A673 (cell line): Measurements from ENCODE around the gene OSBPL3. TPM values are rescaled to one million over a fixed set of nuclear protein-coding genes. Genes with fewer than 3 reads are reported as not detected.

Source experiments
- BruUV-seq: library from RNA; stranded (reverse); fragments of 400-500 nt; replicated peaks from 2 replicates; lab custom pipeline; 2021; lab: Mats Ljungman, UMichigan
- CTCF ChIA-PET: fragments of 300-600 bp; sonication (Branson Sonifier 250); formaldehyde crosslinking; loops from one replicate; lab custom pipeline; 2022; ENCODE audit warnings: antibody characterized with exemption; lab: Charles Lee
- POLR2A ChIA-PET: fragments of 300-600 bp; sonication (Branson Sonifier 250); formaldehyde crosslinking; loops from one replicate; lab custom pipeline; 2022; ENCODE audit warnings: antibody characterized with exemption; ENCODE audit not compliant: low non-redundant PET; lab: Charles Lee
- DNase-seq: peaks from one replicate; pipeline ENCODE4 v3.0.0-alpha.2; 2015; ENCODE audit warnings: low spot score
- H3K27ac ChIP-seq: fragments of 200-600 bp; sonication (generic); 2 replicates; pipeline ENCODE4 v1.5.1; 2016; ENCODE audit warnings: mixed run types, low read depth, mild to moderate bottlenecking, mixed read lengths, antibody characterized with exemption, low read length; ENCODE audit not compliant: poor library complexity, severe bottlenecking
- H3K27me3 ChIP-seq: fragments of 200-600 bp; sonication (generic); replicated peaks from 2 replicates; pipeline ENCODE4 v1.6.1; 2017; ENCODE audit warnings: mixed run types, low read depth, mild to moderate bottlenecking, mixed read lengths, antibody characterized with exemption, low read length; ENCODE audit not compliant: insufficient read depth, poor library complexity
- H3K36me3 ChIP-seq: fragments of 200-600 bp; sonication (generic); 2 replicates; pipeline ENCODE4 v1.6.1; 2016; ENCODE audit warnings: mixed run types, mild to moderate bottlenecking, mixed read lengths, antibody characterized with exemption, low read length; ENCODE audit not compliant: insufficient read depth, poor library complexity, severe bottlenecking
- H3K4me1 ChIP-seq: fragments of 200-600 bp; sonication (generic); 2 replicates; pipeline ENCODE4 v1.6.1; 2017; ENCODE audit warnings: mixed run types, mild to moderate bottlenecking, mixed read lengths, antibody characterized with exemption, low read length; ENCODE audit not compliant: insufficient read depth, poor library complexity, severe bottlenecking
- H3K4me3 ChIP-seq: fragments of 200-600 bp; sonication (generic); 2 replicates; pipeline ENCODE4 v1.5.1; 2016; ENCODE audit warnings: low read depth, mixed run types, mild to moderate bottlenecking, mixed read lengths, low read length; ENCODE audit not compliant: poor library complexity, severe bottlenecking
- H3K9me3 ChIP-seq: fragments of 200-600 bp; sonication (generic); 2 replicates; pipeline ENCODE4 v1.6.1; 2016; ENCODE audit warnings: mixed run types, low read depth, mild to moderate bottlenecking, mixed read lengths, antibody characterized with exemption, low read length; ENCODE audit not compliant: poor library complexity, severe bottlenecking
- CTCF ChIP-seq: fragments of 300-800, 200-600 bp; sonication (generic); conservative IDR thresholded peaks from 2 replicates; pipeline ENCODE4 v1.5.1; 2017; ENCODE audit warnings: low read depth, mild to moderate bottlenecking, antibody characterized with exemption, low read length, moderate library complexity, mixed read lengths
- EZH2 ChIP-seq: fragments of 200-600 bp; sonication (generic); IDR thresholded peaks from 2 replicates; pipeline ENCODE4 v1.6.1; 2017; ENCODE audit warnings: borderline replicate concordance, low read depth, mild to moderate bottlenecking, mixed read lengths, antibody characterized with exemption, low read length; ENCODE audit not compliant: poor library complexity, severe bottlenecking
- intact Hi-C: fragments of 100-400 bp; cut with micrococcal nuclease; formaldehyde crosslinking; loops from one replicate; pipeline ENCODE4 v1.10.0; 2022; ENCODE audit not compliant: unreplicated experiment
- total RNA-seq: library from RNA; stranded (reverse); gene quantifications from 2 replicates; pipeline ENCODE4 v1.2.3, GENCODE V29; 2021

Gene OSBPL3
- total RNA-seq, 1 experiment from 2014 or later = 21.4 TPM

DNA sequence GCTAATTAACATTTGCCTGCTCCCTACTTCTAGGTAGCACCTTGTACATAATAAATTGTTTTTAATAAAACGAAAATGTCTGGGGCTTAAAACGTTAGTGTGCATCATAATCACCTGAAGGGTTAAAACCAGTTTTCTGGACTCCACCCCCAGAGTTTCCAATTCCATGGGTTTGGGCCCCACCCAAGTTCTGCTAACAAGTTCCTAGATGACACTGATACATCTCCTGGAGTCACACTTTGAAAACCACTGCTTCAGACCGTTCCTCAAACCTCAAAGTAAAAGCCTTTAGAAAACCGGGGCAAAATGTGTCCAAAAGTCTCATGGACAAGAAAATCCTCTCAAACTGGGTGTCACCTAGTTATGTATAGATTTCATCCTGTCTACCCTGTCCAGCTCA, 9.3 kb downstream of the OSBPL3 start:
- Histone ChIP-seq H3K9me3 (no peaks in the 10 kb centered on the region), H3K36me3 (no peaks in the 10 kb centered on the region), H3K27me3 (no peaks in the 10 kb centered on the region), H3K27ac (no peak overlapping the region), H3K4me1 (no peaks in the 10 kb centered on the region), H3K4me3 (no peak overlapping the region)
- TF ChIP-seq CTCF (no peak), EZH2 (no peak)
- intact Hi-C loops = no loop called here
- no peak for DNase-seq
- ChIA-PET POLR2A (no interaction called here), CTCF (no interaction called here)
- BruUV-seq = no TSS peak

DNA sequence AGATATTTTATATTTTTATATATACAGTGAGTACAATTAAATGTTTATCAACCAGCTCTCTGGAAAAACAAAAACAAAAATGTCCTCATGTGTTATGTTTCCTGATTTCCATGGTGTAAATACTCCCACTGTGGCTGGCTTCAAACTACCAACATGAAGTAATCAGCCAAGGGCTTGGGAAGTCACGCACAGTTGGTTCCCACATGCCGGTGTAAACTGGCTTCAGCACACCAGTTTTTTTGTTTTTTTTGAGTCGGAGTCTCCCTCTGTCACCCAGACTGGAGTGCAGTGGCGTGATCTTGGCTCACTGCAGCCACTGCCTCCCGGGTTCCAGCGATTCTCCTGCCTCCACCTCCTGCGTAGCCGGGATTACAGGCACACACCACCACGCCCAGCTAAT, 11.8 kb downstream of the OSBPL3 start:
- Histone ChIP-seq H3K27me3 (no peaks in the 10 kb centered on the region), H3K27ac (no peak overlapping the region), H3K36me3 (no peaks in the 10 kb centered on the region), H3K9me3 (no peaks in the 10 kb centered on the region), H3K4me3 (no peak overlapping the region), H3K4me1 (no peaks in the 10 kb centered on the region)
- intact Hi-C loops = no loop called here
- DNase-seq = no peak
- TF ChIP-seq EZH2 = no peak
- TF ChIP-seq CTCF = no peak
- POLR2A ChIA-PET = no interaction called here
- BruUV-seq = no TSS peak
- CTCF ChIA-PET = no interaction called here

DNA sequence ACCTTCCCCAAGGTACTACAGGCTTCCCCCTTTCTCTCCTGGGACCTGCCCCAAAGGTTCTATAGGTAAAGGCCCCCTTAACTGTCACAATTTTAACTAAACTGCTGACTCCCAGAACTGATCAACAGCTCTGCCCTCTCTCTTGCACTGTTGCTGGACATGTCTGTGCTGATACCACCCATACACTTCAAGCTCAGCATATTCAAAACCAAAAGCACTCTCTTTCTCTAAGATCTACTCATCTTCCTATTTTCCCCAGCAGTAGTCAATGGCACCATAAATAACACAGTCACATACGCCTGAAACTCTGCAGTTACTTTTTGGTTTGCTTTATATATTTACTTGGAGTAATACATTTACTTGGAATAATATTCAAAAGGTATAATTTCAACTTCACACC, 12.3 kb downstream of the OSBPL3 start:
- H3K4me3 ChIP-seq = no peak overlapping the region
- no peaks in the 10 kb centered on the region for H3K36me3 ChIP-seq
- TF ChIP-seq EZH2 (no peak), CTCF (no peak)
- no peaks in the 10 kb centered on the region for H3K9me3 ChIP-seq
- H3K27me3 ChIP-seq = no peaks in the 10 kb centered on the region
- POLR2A ChIA-PET = no interaction called here
- BruUV-seq = no TSS peak
- no peak overlapping the region for H3K27ac ChIP-seq
- DNase-seq = no peak
- H3K4me1 ChIP-seq = no peaks in the 10 kb centered on the region
- CTCF ChIA-PET = no interaction called here
- intact Hi-C loops = no loop called here
